ENCODE data around the gene FARP1.

FARP1 gene

GRCh38 chr13:98315466-98315865, 172.6 kb downstream of the FARP1 start:
- DNase-seq: no peak

DNA sequence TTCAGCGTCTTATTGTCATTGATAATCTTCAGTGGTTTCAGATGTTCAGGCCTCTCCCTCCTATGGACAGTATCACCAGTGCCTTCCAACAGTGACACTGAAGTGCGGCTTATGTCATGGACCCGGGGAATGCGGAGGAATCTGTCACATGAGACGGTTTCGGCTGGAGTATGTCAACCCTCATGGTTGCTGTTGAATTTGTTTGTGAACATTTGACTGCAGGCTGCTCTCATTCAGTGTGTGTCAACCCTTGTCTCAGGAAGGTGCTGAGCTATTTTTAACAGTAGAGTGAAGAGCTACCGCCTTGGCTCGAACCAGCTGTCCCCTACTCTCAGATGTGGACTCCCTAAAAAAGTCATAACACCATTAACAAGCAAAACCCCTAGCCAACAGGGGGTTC, 173.0 kb downstream of the FARP1 start:
- no peak for DNase-seq

- no peak for DNase-seq
Measured at GRCh38 chr13:98317573-98318171, 174.8 kb downstream of the FARP1 start.

- no peak for DNase-seq
Measured at GRCh38 chr13:98318263-98318878, 175.5 kb downstream of the FARP1 start.

DNA sequence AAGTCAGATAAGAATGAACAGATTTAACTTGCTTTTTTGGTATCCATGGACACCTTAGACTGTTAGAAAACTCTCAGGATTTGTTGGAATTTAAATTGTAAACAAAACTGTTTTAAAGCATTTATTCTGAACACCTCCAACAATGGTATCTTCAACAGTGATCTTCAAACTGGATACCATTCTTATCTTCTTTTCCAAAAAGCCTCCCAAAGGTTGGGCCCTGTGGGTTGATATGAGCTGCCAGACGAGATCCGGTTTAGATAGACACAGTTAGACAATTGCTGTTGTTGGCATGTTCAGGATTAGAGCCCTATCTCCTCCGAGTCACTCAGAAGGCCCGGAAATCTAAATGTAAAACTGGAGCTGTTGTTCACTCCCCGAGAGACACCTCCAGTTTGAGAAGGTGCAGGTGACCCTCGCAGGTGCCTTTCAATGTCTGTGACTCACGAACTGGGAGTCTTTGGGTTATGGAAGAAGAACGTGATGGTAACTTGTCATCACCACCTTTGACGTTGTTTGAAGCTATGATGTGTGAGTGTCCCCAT, 177.7 kb downstream of the FARP1 start:
- DNase-seq: no peak

- no peak for DNase-seq
Measured at GRCh38 chr13:98321395-98321794, 178.5 kb downstream of the FARP1 start.

- DNase-seq: no peak
Measured at GRCh38 chr13:98322091-98322718, 179.3 kb downstream of the FARP1 start.

GRCh38 chr13:98324105-98324504, 181.2 kb downstream of the FARP1 start:
- DNase-seq: no peak

DNA sequence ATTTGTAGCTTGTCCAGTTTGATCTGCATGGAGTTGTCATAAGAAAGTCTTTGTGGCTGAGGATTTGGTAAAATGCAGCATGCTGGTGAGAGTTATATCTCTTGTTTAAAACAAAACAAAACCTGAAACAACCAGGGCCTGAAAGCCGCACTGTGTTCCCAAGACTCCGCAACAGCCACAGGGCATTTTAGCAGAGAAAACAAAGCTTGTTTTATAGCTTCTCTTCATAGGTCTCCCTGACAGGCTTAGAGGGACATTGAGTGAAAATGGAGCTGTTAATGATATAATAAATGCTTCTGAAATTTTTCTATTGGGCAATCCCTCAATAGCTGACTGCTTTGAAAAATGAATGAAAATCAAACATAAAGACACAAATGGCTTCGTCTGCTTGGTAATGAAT, 182.8 kb downstream of the FARP1 start:
- DNase-seq: no peak

- DNase-seq: no peak
Measured at GRCh38 chr13:98326291-98326690, 183.4 kb downstream of the FARP1 start.

GRCh38 chr13:98327371-98328270, 184.7 kb downstream of the FARP1 start:
- DNase-seq: no peak

GRCh38 chr13:98328511-98328910, 185.6 kb downstream of the FARP1 start:
- DNase-seq: no peak

DNA sequence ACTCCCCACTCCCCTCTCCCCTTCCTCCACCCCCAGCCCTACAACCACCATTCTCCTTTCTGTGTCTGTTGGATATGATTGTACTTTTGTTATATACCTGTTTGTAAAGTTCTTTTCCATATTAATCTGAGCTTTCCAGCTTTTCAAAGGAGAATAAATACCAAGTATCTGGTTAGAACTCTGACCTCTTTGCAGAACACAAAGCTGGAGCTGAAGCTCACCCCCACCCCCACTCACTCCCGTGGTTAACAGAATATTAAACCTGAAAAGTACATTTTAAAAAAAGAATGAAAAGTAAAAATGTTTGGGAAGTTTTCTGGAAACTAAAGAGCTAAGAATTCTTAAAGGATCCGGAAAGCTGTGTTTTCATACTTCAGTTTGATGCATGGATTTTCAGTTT, 189.3 kb downstream of the FARP1 start:
- DNase-seq: no peak

DNA sequence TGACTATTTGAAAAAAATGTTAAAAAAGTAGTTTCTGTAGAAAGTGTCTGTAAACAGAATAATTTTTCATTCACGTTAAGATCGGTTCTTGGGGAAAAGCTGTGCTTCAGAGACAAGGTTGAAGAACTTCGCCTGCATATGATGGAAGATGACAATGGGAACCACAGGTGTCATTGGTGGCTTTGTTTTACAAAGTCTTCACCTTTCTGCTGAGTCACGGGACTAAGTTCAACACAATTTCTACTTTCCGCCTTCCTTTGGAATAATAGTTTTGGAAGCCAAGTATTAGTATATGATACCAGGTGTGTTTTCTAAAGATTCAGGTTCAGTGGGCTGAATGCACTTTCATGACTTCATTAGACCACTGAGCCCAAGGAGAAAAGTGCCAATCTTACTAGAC, 189.8 kb downstream of the FARP1 start:
- no peak for DNase-seq

GRCh38 chr13:98333486-98333885, 190.6 kb downstream of the FARP1 start:
- DNase-seq: no peak

- DNase-seq: no peak
Measured at GRCh38 chr13:98334620-98335205, 191.8 kb downstream of the FARP1 start.

- no peak for DNase-seq
Measured at GRCh38 chr13:98335721-98336120, 192.8 kb downstream of the FARP1 start.

- no peak for DNase-seq
Measured at GRCh38 chr13:98338310-98338709, 195.4 kb downstream of the FARP1 start.

GRCh38 chr13:98339684-98340425, 197.0 kb downstream of the FARP1 start:
- no peak for DNase-seq

- no peak for DNase-seq
Measured at GRCh38 chr13:98342953-98343352, 200.1 kb downstream of the FARP1 start.

DNA sequence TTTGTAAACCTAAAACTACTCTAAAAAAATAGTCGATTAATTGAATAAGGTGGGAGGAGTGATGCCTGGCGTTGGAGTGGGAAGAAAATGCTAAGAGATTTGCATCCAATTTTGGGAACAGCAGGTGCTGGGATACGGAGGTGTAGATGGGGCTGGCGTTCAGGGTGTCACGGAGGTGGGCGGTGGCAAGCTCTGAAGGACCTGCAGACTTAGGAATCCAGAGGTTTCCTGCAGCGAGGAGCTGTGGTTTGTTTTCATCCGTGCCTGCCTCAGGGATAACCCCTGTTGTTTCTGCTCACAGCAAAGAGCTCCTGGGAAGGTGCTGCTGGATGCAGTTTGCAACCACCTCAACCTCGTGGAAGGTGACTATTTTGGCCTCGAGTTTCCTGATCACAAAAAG, 200.6 kb downstream of the FARP1 start:
- no peak for DNase-seq

GRCh38 chr13:98344392-98344791, 201.5 kb downstream of the FARP1 start:
- no peak for DNase-seq
